LNCaP clone FGC (cell line): Measurements from ENCODE around the gene ITPR1.

Experiments
- DNase-seq: peaks from one replicate; pipeline ENCODE4 v3.0.0-alpha.2; 2011; ENCODE audit warnings: low read depth
- H3K4me3 ChIP-seq: 2 replicates; pipeline ENCODE4 v1.5.1; 2011; ENCODE audit warnings: mild to moderate bottlenecking, low read depth, low read length, control low read depth
- CTCF ChIP-seq: IDR thresholded peaks from 2 replicates; pipeline ENCODE4 v1.5.1; 2012; ENCODE audit warnings: mild to moderate bottlenecking; ENCODE audit not compliant: control insufficient read depth, insufficient read depth; ENCODE audit errors: extremely low read depth

ITPR1 gene

GRCh38 chr3:4716266-4716665 is 223.1 kb downstream of the ITPR1 start:
- TF ChIP-seq CTCF = no peak
- H3K4me3 ChIP-seq = no peak overlapping the region
- no peak for DNase-seq

- no peak for TF ChIP-seq CTCF
- no peak for DNase-seq
- no peak overlapping the region for H3K4me3 ChIP-seq
These were observed 223.7 kb downstream of the ITPR1 start for GRCh38 chr3:4716706-4717362.

GRCh38 chr3:4717363-4717740 is 224.2 kb downstream of the ITPR1 start:
- no peak for DNase-seq
- no peak for TF ChIP-seq CTCF
- no peak overlapping the region for H3K4me3 ChIP-seq

GRCh38 chr3:4718179-4718736 is 225.1 kb downstream of the ITPR1 start:
- no peak overlapping the region for H3K4me3 ChIP-seq
- DNase-seq = no peak
- TF ChIP-seq CTCF = no peak

GRCh38 chr3:4719046-4719501 is 225.9 kb downstream of the ITPR1 start:
- H3K4me3 ChIP-seq = no peak overlapping the region

GRCh38 chr3:4720316-4721075 is 227.3 kb downstream of the ITPR1 start:
- DNase-seq = peak; percentile 92
- H3K4me3 ChIP-seq = no peak overlapping the region
- peak; percentile 51 for TF ChIP-seq CTCF

More at GRCh38 chr3:4719046-4719501, 225.9 kb downstream of the ITPR1 start:
- TF ChIP-seq CTCF = no peak
- peak; percentile 67 for DNase-seq
